GM23338 (cell line): Measurements from ENCODE around the gene LAMB1. TPM values are rescaled to one million over a fixed set of nuclear protein-coding genes. Genes with fewer than 3 reads are reported as not detected.
A peak's percentile ranks its signal among the peaks of the same experiment; 100 is the strongest.

Experiments used
- ATAC-seq: fragments of 200-7000 bp; cut with Tn5 transposase; 3 replicates; pipeline ENCODE4 v1.9.1; 2020
- DNase-seq: peaks from one replicate; pipeline ENCODE4 v3.0.0-alpha.2; 2015; ENCODE audit warnings: low spot score
- H2AFZ ChIP-seq: fragments of 200-600 bp; sonication (generic); 2 replicates; pipeline ENCODE4 v1.8.0; 2016; ENCODE audit warnings: antibody characterized with exemption, mild to moderate bottlenecking, moderate library complexity
- H3F3A ChIP-seq: fragments of 200-600 bp; sonication (generic); replicated peaks from 2 replicates; pipeline ENCODE4 v1.8.0; 2017; ENCODE audit warnings: antibody characterized with exemption, mixed run types, low read depth
- H3K27ac ChIP-seq: fragments of 200-600 bp; sonication (generic); 2 replicates; pipeline ENCODE4 v1.6.1; 2016; ENCODE audit warnings: low read depth
- H3K27me3 ChIP-seq: fragments of 200-600 bp; sonication (generic); 2 replicates; pipeline ENCODE4 v1.8.0; 2016; ENCODE audit warnings: mild to moderate bottlenecking, mixed run types, moderate library complexity; ENCODE audit not compliant: insufficient read depth
- H3K36me3 ChIP-seq: fragments of 200-600 bp; sonication (generic); 2 replicates; pipeline ENCODE4 v1.8.0; 2016; ENCODE audit warnings: mild to moderate bottlenecking; ENCODE audit not compliant: insufficient read depth
- H3K4me1 ChIP-seq: fragments of 200-600 bp; sonication (generic); 2 replicates; pipeline ENCODE4 v1.8.0; 2016; ENCODE audit warnings: mild to moderate bottlenecking, moderate library complexity; ENCODE audit not compliant: insufficient read depth
- H3K4me2 ChIP-seq: fragments of 200-600 bp; sonication (generic); 2 replicates; pipeline ENCODE4 v1.7.1; 2017; ENCODE audit warnings: mixed run types
- H3K4me3 ChIP-seq: fragments of 200-600 bp; sonication (generic); 2 replicates; pipeline ENCODE4 v1.6.1; 2016; ENCODE audit warnings: mixed run types
- H3K79me2 ChIP-seq: fragments of 200-600 bp; sonication (generic); replicated peaks from 2 replicates; pipeline ENCODE4 v1.8.0; 2017; ENCODE audit warnings: mild to moderate bottlenecking; ENCODE audit not compliant: insufficient read depth
- H3K9me2 ChIP-seq: fragments of 200-600 bp; sonication (generic); 2 replicates; pipeline ENCODE4 v1.8.0; 2017; ENCODE audit not compliant: insufficient read depth
- H4K20me1 ChIP-seq: fragments of 200-600 bp; sonication (generic); replicated peaks from 2 replicates; pipeline ENCODE4 v1.8.0; 2017; ENCODE audit warnings: mild to moderate bottlenecking; ENCODE audit not compliant: insufficient read depth
- H3K27ac Mint-ChIP-seq: 2 replicates; pipeline ENCODE4 v1.8.0; 2020; ENCODE audit warnings: inconsistent platforms, mild to moderate bottlenecking, moderate library complexity, mixed read lengths
- H3K27me3 Mint-ChIP-seq: 3 replicates; pipeline ENCODE4 v1.8.0; 2022; ENCODE audit warnings: low read depth, mild to moderate bottlenecking, moderate library complexity, mixed read lengths, inconsistent platforms; ENCODE audit not compliant: insufficient read depth, poor library complexity
- H3K36me3 Mint-ChIP-seq: 3 replicates; pipeline ENCODE4 v1.8.0; 2021; ENCODE audit warnings: low read depth, mild to moderate bottlenecking, inconsistent platforms, moderate library complexity, mixed read lengths
- H3K4me1 Mint-ChIP-seq: 3 replicates; pipeline ENCODE4 v1.8.0; 2020; ENCODE audit warnings: mild to moderate bottlenecking, inconsistent platforms, mixed read lengths
- H3K4me3 Mint-ChIP-seq: 3 replicates; pipeline ENCODE4 v1.8.0; 2021; ENCODE audit warnings: moderate library complexity, mild to moderate bottlenecking, inconsistent platforms, mixed read lengths
- H3K9me3 Mint-ChIP-seq: 3 replicates; pipeline ENCODE4 v1.8.0; 2020; ENCODE audit warnings: moderate library complexity, mild to moderate bottlenecking, inconsistent platforms, mixed read lengths
- EZH2phosphoT487 ChIP-seq: fragments of 200-600 bp; sonication (generic); IDR thresholded peaks from one replicate; pipeline ENCODE4 v1.8.1; 2018; ENCODE audit warnings: antibody characterized with exemption; ENCODE audit not compliant: unreplicated experiment
- JUNB ChIP-seq: IDR thresholded peaks from one replicate; pipeline ENCODE4 v1.6.1; 2016; ENCODE audit warnings: antibody characterized with exemption; ENCODE audit not compliant: unreplicated experiment
- NANOG ChIP-seq: IDR thresholded peaks from 2 replicates; pipeline ENCODE4 v1.6.1; 2016; ENCODE audit warnings: antibody characterized with exemption, borderline replicate concordance
- STAT1 ChIP-seq: IDR thresholded peaks from one replicate; pipeline ENCODE4 v1.6.1; 2016; ENCODE audit warnings: antibody characterized with exemption; ENCODE audit not compliant: unreplicated experiment
- polyA plus RNA-seq: library from polyadenylated mRNA; unstranded; fragments of >200 nt; fragmentation: Nextera tagmentation; extraction: Ambion mirVana; gene quantifications from 2 replicates; pipeline ENCODE4 v1.2.1, GENCODE V29; 2016
- total RNA-seq: library from RNA; depleted of rRNA; stranded (reverse); fragments of >200 nt; shearing (Covaris generic); gene quantifications from 2 replicates; pipeline ENCODE4 v1.2.3, GENCODE V29; 2014
- TF ChIP-seq, protein P1 (sequence below), 2 experiments: fragments of 200-600 bp in 1 of 2; sonication (generic) in 1 of 2; conservative IDR thresholded peaks; 2 replicates each; pipeline versions ENCODE4 v1.5.1 to v1.6.1; 2016 to 2017; ENCODE audit warnings: antibody characterized with exemption in 2 of 2, low read depth in 2 of 2, mild to moderate bottlenecking in 2 of 2, moderate library complexity in 1 of 2
- TF ChIP-seq, protein P2 (sequence below): fragments of 250-450 bp; sonication (Bioruptor Pico); IDR thresholded peaks from 2 replicates; pipeline ENCODE4 v1.5.0; 2020; ENCODE audit warnings: mild to moderate bottlenecking, moderate library complexity

LAMB1 gene
- total and polyA plus RNA-seq, 2 experiments from 2014 or later: 53.5 to 57.8 TPM

DNA sequence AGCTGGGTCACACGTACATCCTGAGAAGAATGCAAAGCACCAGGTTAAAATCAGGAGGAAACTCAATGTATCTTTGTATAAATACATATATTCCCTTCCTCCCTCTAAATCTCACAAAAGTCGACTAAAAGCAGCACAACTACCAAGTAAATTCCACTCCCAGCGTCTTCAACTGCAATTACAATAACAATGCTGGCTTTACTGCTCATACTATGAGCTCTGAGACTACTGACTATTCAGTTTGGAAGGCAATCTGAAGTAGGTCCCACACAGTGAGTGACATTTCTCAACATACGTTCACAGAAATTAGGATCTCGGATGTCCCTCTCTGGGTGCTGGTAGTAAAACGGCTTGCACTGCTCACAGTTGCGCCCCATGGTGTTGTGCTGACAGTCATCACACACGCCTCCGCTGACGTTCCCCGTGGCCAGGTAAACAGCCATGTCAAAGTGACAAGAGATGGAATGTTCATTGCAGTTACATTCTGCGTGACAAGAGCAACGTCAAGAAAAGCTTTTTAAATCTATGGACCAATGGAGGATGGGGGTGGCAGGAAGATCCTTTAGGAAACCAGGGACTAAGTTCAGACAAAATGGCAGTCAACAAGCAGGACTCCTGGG is 27.5 kb downstream of the LAMB1 start:
- Histone ChIP-seq H3K27ac (no peak overlapping the region), H4K20me1 (no peaks in the 10 kb centered on the region), H2AFZ (no peak overlapping the region), H3K4me1 (no peaks in the 10 kb centered on the region), H3K79me2 (no peaks in the 10 kb centered on the region), H3K4me2 (no peak overlapping the region), H3F3A (no peaks in the 10 kb centered on the region), H3K36me3 (peaks cover 8% of the 10 kb centered on the region; the same call in 1 of the 2 replicates), H3K4me3 (no peak overlapping the region), H3K9me2 (no peaks in the 10 kb centered on the region), H3K27me3 (no peaks in the 10 kb centered on the region)
- peaks cover 31% of the 10 kb centered on the region for H3K4me1 Mint-ChIP-seq
- DNase-seq (peak; percentile 50), ATAC-seq (peak; percentile 68)
- 0 out of 2 replicates have a peak overlapping the region, but pooled peaks have one; percentile 55 for H3K27ac Mint-ChIP-seq
- H3K36me3 Mint-ChIP-seq: peaks cover 18% of the 10 kb centered on the region
- no peak overlapping the region for H3K4me3 Mint-ChIP-seq
- TF ChIP-seq, protein P1, sequence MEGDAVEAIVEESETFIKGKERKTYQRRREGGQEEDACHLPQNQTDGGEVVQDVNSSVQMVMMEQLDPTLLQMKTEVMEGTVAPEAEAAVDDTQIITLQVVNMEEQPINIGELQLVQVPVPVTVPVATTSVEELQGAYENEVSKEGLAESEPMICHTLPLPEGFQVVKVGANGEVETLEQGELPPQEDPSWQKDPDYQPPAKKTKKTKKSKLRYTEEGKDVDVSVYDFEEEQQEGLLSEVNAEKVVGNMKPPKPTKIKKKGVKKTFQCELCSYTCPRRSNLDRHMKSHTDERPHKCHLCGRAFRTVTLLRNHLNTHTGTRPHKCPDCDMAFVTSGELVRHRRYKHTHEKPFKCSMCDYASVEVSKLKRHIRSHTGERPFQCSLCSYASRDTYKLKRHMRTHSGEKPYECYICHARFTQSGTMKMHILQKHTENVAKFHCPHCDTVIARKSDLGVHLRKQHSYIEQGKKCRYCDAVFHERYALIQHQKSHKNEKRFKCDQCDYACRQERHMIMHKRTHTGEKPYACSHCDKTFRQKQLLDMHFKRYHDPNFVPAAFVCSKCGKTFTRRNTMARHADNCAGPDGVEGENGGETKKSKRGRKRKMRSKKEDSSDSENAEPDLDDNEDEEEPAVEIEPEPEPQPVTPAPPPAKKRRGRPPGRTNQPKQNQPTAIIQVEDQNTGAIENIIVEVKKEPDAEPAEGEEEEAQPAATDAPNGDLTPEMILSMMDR (conservative IDR thresholded peaks at IDR 0.05; ENCODE audit: low read depth in 2 of 2): no peak
- TF ChIP-seq, protein P2, sequence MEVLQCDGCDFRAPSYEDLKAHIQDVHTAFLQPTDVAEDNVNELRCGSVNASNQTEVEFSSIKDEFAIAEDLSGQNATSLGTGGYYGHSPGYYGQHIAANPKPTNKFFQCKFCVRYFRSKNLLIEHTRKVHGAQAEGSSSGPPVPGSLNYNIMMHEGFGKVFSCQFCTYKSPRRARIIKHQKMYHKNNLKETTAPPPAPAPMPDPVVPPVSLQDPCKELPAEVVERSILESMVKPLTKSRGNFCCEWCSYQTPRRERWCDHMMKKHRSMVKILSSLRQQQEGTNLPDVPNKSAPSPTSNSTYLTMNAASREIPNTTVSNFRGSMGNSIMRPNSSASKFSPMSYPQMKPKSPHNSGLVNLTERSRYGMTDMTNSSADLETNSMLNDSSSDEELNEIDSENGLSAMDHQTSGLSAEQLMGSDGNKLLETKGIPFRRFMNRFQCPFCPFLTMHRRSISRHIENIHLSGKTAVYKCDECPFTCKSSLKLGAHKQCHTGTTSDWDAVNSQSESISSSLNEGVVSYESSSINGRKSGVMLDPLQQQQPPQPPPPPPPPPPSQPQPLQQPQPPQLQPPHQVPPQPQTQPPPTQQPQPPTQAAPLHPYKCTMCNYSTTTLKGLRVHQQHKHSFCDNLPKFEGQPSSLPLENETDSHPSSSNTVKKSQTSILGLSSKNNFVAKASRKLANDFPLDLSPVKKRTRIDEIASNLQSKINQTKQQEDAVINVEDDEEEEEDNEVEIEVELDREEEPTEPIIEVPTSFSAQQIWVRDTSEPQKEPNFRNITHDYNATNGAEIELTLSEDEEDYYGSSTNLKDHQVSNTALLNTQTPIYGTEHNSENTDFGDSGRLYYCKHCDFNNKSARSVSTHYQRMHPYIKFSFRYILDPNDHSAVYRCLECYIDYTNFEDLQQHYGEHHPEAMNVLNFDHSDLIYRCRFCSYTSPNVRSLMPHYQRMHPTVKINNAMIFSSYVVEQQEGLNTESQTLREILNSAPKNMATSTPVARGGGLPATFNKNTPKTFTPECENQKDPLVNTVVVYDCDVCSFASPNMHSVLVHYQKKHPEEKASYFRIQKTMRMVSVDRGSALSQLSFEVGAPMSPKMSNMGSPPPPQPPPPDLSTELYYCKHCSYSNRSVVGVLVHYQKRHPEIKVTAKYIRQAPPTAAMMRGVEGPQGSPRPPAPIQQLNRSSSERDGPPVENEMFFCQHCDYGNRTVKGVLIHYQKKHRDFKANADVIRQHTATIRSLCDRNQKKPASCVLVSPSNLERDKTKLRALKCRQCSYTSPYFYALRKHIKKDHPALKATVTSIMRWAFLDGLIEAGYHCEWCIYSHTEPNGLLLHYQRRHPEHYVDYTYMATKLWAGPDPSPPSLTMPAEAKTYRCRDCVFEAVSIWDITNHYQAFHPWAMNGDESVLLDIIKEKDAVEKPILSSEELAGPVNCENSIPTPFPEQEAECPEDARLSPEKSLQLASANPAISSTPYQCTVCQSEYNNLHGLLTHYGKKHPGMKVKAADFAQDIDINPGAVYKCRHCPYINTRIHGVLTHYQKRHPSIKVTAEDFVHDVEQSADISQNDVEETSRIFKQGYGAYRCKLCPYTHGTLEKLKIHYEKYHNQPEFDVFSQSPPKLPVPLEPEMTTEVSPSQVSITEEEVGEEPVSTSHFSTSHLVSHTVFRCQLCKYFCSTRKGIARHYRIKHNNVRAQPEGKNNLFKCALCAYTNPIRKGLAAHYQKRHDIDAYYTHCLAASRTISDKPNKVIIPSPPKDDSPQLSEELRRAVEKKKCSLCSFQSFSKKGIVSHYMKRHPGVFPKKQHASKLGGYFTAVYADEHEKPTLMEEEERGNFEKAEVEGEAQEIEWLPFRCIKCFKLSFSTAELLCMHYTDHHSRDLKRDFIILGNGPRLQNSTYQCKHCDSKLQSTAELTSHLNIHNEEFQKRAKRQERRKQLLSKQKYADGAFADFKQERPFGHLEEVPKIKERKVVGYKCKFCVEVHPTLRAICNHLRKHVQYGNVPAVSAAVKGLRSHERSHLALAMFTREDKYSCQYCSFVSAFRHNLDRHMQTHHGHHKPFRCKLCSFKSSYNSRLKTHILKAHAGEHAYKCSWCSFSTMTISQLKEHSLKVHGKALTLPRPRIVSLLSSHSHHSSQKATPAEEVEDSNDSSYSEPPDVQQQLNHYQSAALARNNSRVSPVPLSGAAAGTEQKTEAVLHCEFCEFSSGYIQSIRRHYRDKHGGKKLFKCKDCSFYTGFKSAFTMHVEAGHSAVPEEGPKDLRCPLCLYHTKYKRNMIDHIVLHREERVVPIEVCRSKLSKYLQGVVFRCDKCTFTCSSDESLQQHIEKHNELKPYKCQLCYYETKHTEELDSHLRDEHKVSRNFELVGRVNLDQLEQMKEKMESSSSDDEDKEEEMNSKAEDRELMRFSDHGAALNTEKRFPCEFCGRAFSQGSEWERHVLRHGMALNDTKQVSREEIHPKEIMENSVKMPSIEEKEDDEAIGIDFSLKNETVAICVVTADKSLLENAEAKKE (CRISPR knock-in tag): no peak
- TF ChIP-seq EZH2phosphoT487 (no peak), STAT1 (no peak), JUNB (no peak), NANOG (no peak)
- H3K27me3 Mint-ChIP-seq: peaks cover 5% of the 10 kb centered on the region
- no peaks in the 10 kb centered on the region; the same call in 2 of the 3 replicates for H3K9me3 Mint-ChIP-seq
